CD14-positive monocyte (primary cell): ENCODE data around the gene VPS18. TPM values are rescaled to one million over a fixed set of nuclear protein-coding genes. Genes with fewer than 3 reads are reported as not detected.
A peak's percentile ranks its signal among the peaks of the same experiment; 100 is the strongest.

ENCODE experiments used
- DNase-seq, 3 donors: peaks; one replicate each; pipeline ENCODE4 v3.0.0-alpha.2; 2011 to 2022
- H2AFZ ChIP-seq: 2 replicates; pipeline ENCODE4 v1.6.0; 2012; ENCODE audit warnings: mild to moderate bottlenecking, low read depth, low read length, inconsistent platforms; ENCODE audit not compliant: insufficient read depth, poor library complexity, severe bottlenecking
- H3K27ac ChIP-seq, 2 donors: 1 replicate in 1 of 2; 2 replicates in 1 of 2; pipeline ENCODE4 v1.5.1; 2012 to 2013; ENCODE audit warnings: low read length in 2 of 2, control low read depth in 1 of 2, inconsistent platforms in 1 of 2, low read depth in 1 of 2, mild to moderate bottlenecking in 1 of 2
- H3K27me3 ChIP-seq, 2 donors: one replicate each; pipeline versions ENCODE4 v1.6.0 to v1.6.1; 2011 to 2013; ENCODE audit warnings: low read length in 2 of 2; ENCODE audit not compliant: control insufficient read depth in 2 of 2, insufficient read depth in 2 of 2
- H3K36me3 ChIP-seq, 2 donors: replicated peaks in 1 of 2; 1 replicate in 1 of 2; 2 replicates in 1 of 2; pipeline versions ENCODE4 v1.5.1 to v1.6.1; 2012 to 2013; ENCODE audit warnings: low read length in 2 of 2, control low read depth in 1 of 2, inconsistent platforms in 1 of 2, mild to moderate bottlenecking in 1 of 2; ENCODE audit not compliant: insufficient read depth in 2 of 2, control insufficient read depth in 1 of 2
- H3K4me1 ChIP-seq, 2 donors: 1 replicate in 1 of 2; 2 replicates in 1 of 2; pipeline versions ENCODE4 v1.5.1 to v1.6.1; 2012 to 2013; ENCODE audit warnings: low read length in 2 of 2, control low read depth in 1 of 2, inconsistent platforms in 1 of 2, mild to moderate bottlenecking in 1 of 2, moderate library complexity in 1 of 2; ENCODE audit not compliant: insufficient read depth in 2 of 2, control insufficient read depth in 1 of 2
- H3K4me2 ChIP-seq: replicated peaks from 2 replicates; pipeline ENCODE3; 2012; ENCODE audit warnings: low read length, moderate library complexity, mild to moderate bottlenecking; ENCODE audit not compliant: poor library complexity, severe bottlenecking; ENCODE audit errors: extremely low read depth
- H3K4me3 ChIP-seq, 3 experiments: fragments of 200-600 bp in 1 of 3; sonication (generic) in 1 of 3; replicated peaks in 1 of 3; 1 replicate in 2 of 3; 2 replicates in 1 of 3; pipeline ENCODE4 v1.5.1; 2011 to 2013; ENCODE audit warnings: low read length in 3 of 3, mild to moderate bottlenecking in 3 of 3, control low read depth in 2 of 3, low read depth in 2 of 3, inconsistent platforms in 1 of 3, moderate library complexity in 1 of 3
- H3K79me2 ChIP-seq: 2 replicates; pipeline ENCODE4 v1.6.0; 2012; ENCODE audit warnings: mild to moderate bottlenecking, control low read depth, inconsistent platforms, low read length, moderate library complexity; ENCODE audit not compliant: insufficient read depth
- H3K9ac ChIP-seq: 2 replicates; pipeline ENCODE4 v1.6.0; 2017; ENCODE audit warnings: low read length, mild to moderate bottlenecking; ENCODE audit not compliant: insufficient read depth, poor library complexity, severe bottlenecking
- H3K9me3 ChIP-seq, 2 donors: replicated peaks in 1 of 2; 1 replicate in 1 of 2; 2 replicates in 1 of 2; pipeline versions ENCODE4 v1.5.1 to v1.6.1; 2012 to 2013; ENCODE audit warnings: low read length in 2 of 2, control low read depth in 1 of 2; ENCODE audit not compliant: control insufficient read depth in 1 of 2, insufficient read depth in 1 of 2
- H4K20me1 ChIP-seq: 2 replicates; pipeline ENCODE4 v1.6.0; 2012; ENCODE audit warnings: mild to moderate bottlenecking, low read length, control low read depth, moderate library complexity; ENCODE audit not compliant: insufficient read depth
- H3K27ac Mint-ChIP-seq, 7 donors: one replicate each; pipeline ENCODE4 v1.8.0; 2020; ENCODE audit warnings: mild to moderate bottlenecking in 7 of 7, mixed read lengths in 7 of 7, moderate library complexity in 6 of 7, inconsistent platforms in 2 of 7
- H3K27me3 Mint-ChIP-seq, 3 donors: one replicate each; pipeline ENCODE4 v1.8.0; 2021 to 2022; ENCODE audit warnings: low read depth in 3 of 3, mild to moderate bottlenecking in 3 of 3, mixed read lengths in 3 of 3, moderate library complexity in 3 of 3, inconsistent platforms in 1 of 3
- H3K36me3 Mint-ChIP-seq, 2 donors: one replicate each; pipeline ENCODE4 v1.8.0; 2020; ENCODE audit warnings: mixed read lengths in 2 of 2, inconsistent platforms in 1 of 2, mild to moderate bottlenecking in 1 of 2
- H3K4me1 Mint-ChIP-seq: one replicate; pipeline ENCODE4 v1.8.0; 2020; ENCODE audit warnings: mild to moderate bottlenecking, mixed read lengths
- H3K4me3 Mint-ChIP-seq, 2 donors: one replicate each; pipeline ENCODE4 v1.8.0; 2020; ENCODE audit warnings: mild to moderate bottlenecking in 2 of 2, mixed read lengths in 2 of 2, moderate library complexity in 1 of 2
- H3K9me3 Mint-ChIP-seq, 7 donors: one replicate each; pipeline ENCODE4 v1.8.0; 2020 to 2022; ENCODE audit warnings: mixed read lengths in 7 of 7, mild to moderate bottlenecking in 6 of 7, moderate library complexity in 6 of 7, inconsistent platforms in 2 of 7
- CTCF ChIP-seq: fragments of 200-600 bp; IDR thresholded peaks from one replicate; pipeline ENCODE4 v1.8.0; 2022; ENCODE audit warnings: antibody characterized with exemption, mild to moderate bottlenecking
- WGBS: methylation state at CpG from one replicate; pipeline ENCODE4 v1.1.5; 2013; ENCODE audit warnings: missing lambda C conversion rate; ENCODE audit not compliant: insufficient coverage; 5-methylcytosine and 5-hydroxymethylcytosine counted together
- intact Hi-C, 2 donors: fragments of 100-400 bp; cut with micrococcal nuclease; formaldehyde crosslinking; loops; one replicate each; pipeline versions ENCODE4 v1.15.0 to v1.15.1; 2023
- polyA plus RNA-seq, 3 donors: library from polyadenylated mRNA; depleted of rRNA in 1 of 3; unstranded in 2 of 3; stranded (reverse) in 1 of 3; fragments of 300-500 nt in 2 of 3; fragments of >200 nt in 1 of 3; fragmentation: Illumina TruSeq in 2 of 3; gene quantifications; 1 replicate in 2 of 3; 2 replicates in 1 of 3; pipeline ENCODE4 v1.2.3, GENCODE V29; 2012 to 2021

VPS18 gene
- polyA plus RNA-seq, 3 donors = 12.1 to 22.8 (median 21.8) TPM

GRCh38 chr15:40915116-40915661, 20.9 kb downstream of the VPS18 start:
- no peak for DNase-seq
- Histone ChIP-seq H3K36me3 (no peaks in the 10 kb centered on the region), H3K27me3 (no peaks in the 10 kb centered on the region), H3K27ac (no peak overlapping the region), H3K4me1 (peaks cover 9 to 12% of the 10 kb centered on the region in 2 donors), H3K9ac (no peak overlapping the region), H3K9me3 (no peaks in the 10 kb centered on the region), H2AFZ (no peak overlapping the region), H3K4me3 (no peak overlapping the region), H3K79me2 (no peaks in the 10 kb centered on the region), H3K4me2 (no peak overlapping the region), H4K20me1 (no peaks in the 10 kb centered on the region)
- H3K36me3 Mint-ChIP-seq = no peaks in the 10 kb centered on the region
- intact Hi-C loops = no loop called here
- H3K27me3 Mint-ChIP-seq = peaks cover under 1 to 7% (median 3%) of the 10 kb centered on the region in 3 donors
- no peak for TF ChIP-seq CTCF
- H3K4me1 Mint-ChIP-seq = peaks cover 13% of the 10 kb centered on the region
- peaks cover 0 to 2% (median 0%) of the 10 kb centered on the region in 7 donors for H3K9me3 Mint-ChIP-seq
- H3K27ac Mint-ChIP-seq = no peak overlapping the region
- WGBS = 95% methylated on average over 7 of the region's 12 CpGs
- no peak overlapping the region for H3K4me3 Mint-ChIP-seq

- Histone ChIP-seq H2AFZ (no peak overlapping the region), H3K4me1 (peaks cover 4 to 7% of the 10 kb centered on the region in 2 donors), H3K9ac (no peak overlapping the region), H3K79me2 (no peaks in the 10 kb centered on the region), H3K4me2 (no peak overlapping the region), H3K36me3 (no peaks in the 10 kb centered on the region), H4K20me1 (no peaks in the 10 kb centered on the region), H3K9me3 (no peaks in the 10 kb centered on the region), H3K27me3 (no peaks in the 10 kb centered on the region), H3K4me3 (no peak overlapping the region), H3K27ac (no peak overlapping the region)
- TF ChIP-seq CTCF = no peak
- H3K9me3 Mint-ChIP-seq = peaks cover 0 to 2% (median 0%) of the 10 kb centered on the region in 7 donors
- intact Hi-C loops = no loop called here
- H3K4me1 Mint-ChIP-seq = peaks cover 8% of the 10 kb centered on the region
- WGBS = 66% methylated on average over 5 of the region's 6 CpGs
- peaks cover 3 to 7% (median 3%) of the 10 kb centered on the region in 3 donors for H3K27me3 Mint-ChIP-seq
- no peak for DNase-seq
- no peak overlapping the region for H3K4me3 Mint-ChIP-seq
- H3K36me3 Mint-ChIP-seq = no peaks in the 10 kb centered on the region
- peak overlapping the region in 1 of 7 donors; percentile 10 for H3K27ac Mint-ChIP-seq
These were observed 21.4 kb downstream of the VPS18 start for GRCh38 chr15:40915679-40916078.
